HepG2 (cell line): Measurements from ENCODE around the gene LBX2. TPM values are rescaled to one million over a fixed set of nuclear protein-coding genes. Genes with fewer than 3 reads are reported as not detected.

Experiments
- ATF7-NPFF ChIP-seq: sonication (generic); formaldehyde crosslinking; IDR thresholded peaks from 2 replicates; pipeline ENCODE4 v1.8.1; 2023; ENCODE audit warnings: mild to moderate bottlenecking, low read depth, missing genetic modification reagents, moderate library complexity
- DMAP1 ChIP-seq: IDR thresholded peaks from 2 replicates; pipeline ENCODE4 v1.6.1; 2016
- DZIP1 ChIP-seq: sonication (generic); formaldehyde crosslinking; IDR thresholded peaks from 2 replicates; pipeline ENCODE4 v1.5.0; 2020; ENCODE audit warnings: mild to moderate bottlenecking, missing genetic modification reagents
- ESRRA ChIP-seq: sonication (generic); formaldehyde crosslinking; IDR thresholded peaks from 2 replicates; pipeline ENCODE4 v1.5.1; 2020; ENCODE audit warnings: mild to moderate bottlenecking, low read depth, missing genetic modification reagents
- NAIF1 ChIP-seq: sonication (generic); formaldehyde crosslinking; IDR thresholded peaks from 2 replicates; pipeline ENCODE4 v1.5.0; 2020; ENCODE audit warnings: mild to moderate bottlenecking, missing genetic modification reagents, borderline replicate concordance
- NCOA5 ChIP-seq: sonication (generic); formaldehyde crosslinking; IDR thresholded peaks from 2 replicates; pipeline ENCODE4 v1.4.0; 2020; ENCODE audit warnings: missing genetic modification reagents
- PHF8 ChIP-seq: sonication (generic); formaldehyde crosslinking; IDR thresholded peaks from 2 replicates; pipeline ENCODE4 v1.5.0; 2020; ENCODE audit warnings: missing genetic modification reagents
- RBM39 ChIP-seq: fragments of 200-400 bp; formaldehyde crosslinking; IDR thresholded peaks from one replicate; pipeline ENCODE4 v1.6.1; 2018; ENCODE audit warnings: antibody characterized with exemption, mild to moderate bottlenecking, low read depth, low read length; ENCODE audit not compliant: poor library complexity, severe bottlenecking
- THAP7 ChIP-seq: sonication (generic); formaldehyde crosslinking; IDR thresholded peaks from 2 replicates; pipeline ENCODE4 v1.8.1; 2023; ENCODE audit warnings: mild to moderate bottlenecking, missing genetic modification reagents
- TIGD3 ChIP-seq: sonication (generic); formaldehyde crosslinking; IDR thresholded peaks from 2 replicates; pipeline ENCODE4 v1.5.1; 2020; ENCODE audit warnings: mild to moderate bottlenecking, missing genetic modification reagents, borderline replicate concordance
- ZNF263 ChIP-seq: sonication (generic); formaldehyde crosslinking; IDR thresholded peaks from 2 replicates; pipeline ENCODE4 v1.4.0; 2020; ENCODE audit warnings: missing genetic modification reagents
- ZNF337 ChIP-seq: sonication (generic); formaldehyde crosslinking; IDR thresholded peaks from 2 replicates; pipeline ENCODE4 v1.5.1; 2020; ENCODE audit warnings: missing genetic modification reagents, low read depth, mild to moderate bottlenecking, borderline replicate concordance
- polyA plus RNA-seq, 8 experiments: library from polyadenylated mRNA; depleted of rRNA in 3 of 8; stranded (reverse) in 7 of 8; unstranded in 1 of 8; fragments of >200 nt; fragmentation: Illumina TruSeq in 4 of 8; extraction: Trizol in 4 of 8; gene quantifications; 2 replicates each; pipeline versions ENCODE4 v1.2.1 to v1.2.3, GENCODE V29; 2011 to 2016; ENCODE audit warnings: low read depth in 4 of 8, missing spikeins in 1 of 8, mixed read lengths in 1 of 8; ENCODE audit not compliant: insufficient read depth in 1 of 8
- total RNA-seq, 5 experiments: library from RNA; depleted of rRNA; stranded (reverse); fragments of >200 nt; fragmentation: Illumina TruSeq; extraction: Trizol; gene quantifications; 2 replicates each; pipeline ENCODE4 v1.2.3, GENCODE V29; 2016; ENCODE audit warnings: low read depth in 1 of 5
- TF ChIP-seq, protein P1 (sequence below): sonication (generic); formaldehyde crosslinking; IDR thresholded peaks from 2 replicates; pipeline ENCODE4 v1.8.1; 2023; ENCODE audit warnings: mild to moderate bottlenecking, inconsistent platforms, moderate library complexity, missing genetic modification reagents, borderline replicate concordance
- TF ChIP-seq, protein P2 (sequence below): sonication (generic); formaldehyde crosslinking; IDR thresholded peaks from 2 replicates; pipeline ENCODE4 v1.5.0; 2020; ENCODE audit warnings: mild to moderate bottlenecking, missing genetic modification reagents
- TF ChIP-seq, protein P3 (sequence below): sonication (generic); formaldehyde crosslinking; IDR thresholded peaks from 2 replicates; pipeline ENCODE4 v1.9.0; 2021; ENCODE audit warnings: missing genetic modification reagents, borderline replicate concordance

Gene LBX2
- total and polyA plus RNA-seq, 2 of the 13 experiments (the other 11 are each of a cell fraction or from before 2014, with no cell fraction given) = 6.4 to 8.1 TPM

- TF ChIP-seq ZNF263 (CRISPR knock-in tag) (peak; percentile 27; the same call in 1 of the 2 replicates), ATF7-NPFF (peak; percentile 62; the same call in 1 of the 2 replicates), ZNF337 (CRISPR knock-in tag) (no peak), DZIP1 (CRISPR knock-in tag) (peak; percentile 0; the same call in 1 of the 2 replicates), PHF8 (CRISPR knock-in tag) (peak; percentile 21; the same call in 1 of the 2 replicates), NAIF1 (CRISPR knock-in tag) (no peak), NCOA5 (no peak), DMAP1 (peak; percentile 82), THAP7 (peak; percentile 49; the same call in 1 of the 2 replicates), TIGD3 (CRISPR knock-in tag) (0 out of 2 replicates have a peak, but pooled peaks have one; percentile 42), RBM39 (no peak), ESRRA (CRISPR knock-in tag) (peak; percentile 53; the same call in 1 of the 2 replicates)
- TF ChIP-seq, protein P1, sequence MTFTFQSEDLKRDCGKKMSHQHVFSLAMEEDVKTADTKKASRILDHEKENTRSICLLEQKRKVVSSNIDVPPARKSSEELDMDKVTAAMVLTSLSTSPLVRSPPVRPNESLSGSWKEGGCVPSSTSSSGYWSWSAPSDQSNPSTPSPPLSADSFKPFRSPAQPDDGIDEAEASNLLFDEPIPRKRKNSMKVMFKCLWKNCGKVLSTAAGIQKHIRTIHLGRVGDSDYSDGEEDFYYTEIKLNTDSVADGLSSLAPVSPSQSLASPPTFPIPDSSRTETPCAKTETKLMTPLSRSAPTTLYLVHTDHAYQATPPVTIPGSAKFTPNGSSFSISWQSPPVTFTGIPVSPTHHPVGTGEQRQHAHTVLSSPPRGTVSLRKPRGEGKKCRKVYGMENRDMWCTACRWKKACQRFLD (CRISPR knock-in tag) = no peak
- TF ChIP-seq, protein P2, sequence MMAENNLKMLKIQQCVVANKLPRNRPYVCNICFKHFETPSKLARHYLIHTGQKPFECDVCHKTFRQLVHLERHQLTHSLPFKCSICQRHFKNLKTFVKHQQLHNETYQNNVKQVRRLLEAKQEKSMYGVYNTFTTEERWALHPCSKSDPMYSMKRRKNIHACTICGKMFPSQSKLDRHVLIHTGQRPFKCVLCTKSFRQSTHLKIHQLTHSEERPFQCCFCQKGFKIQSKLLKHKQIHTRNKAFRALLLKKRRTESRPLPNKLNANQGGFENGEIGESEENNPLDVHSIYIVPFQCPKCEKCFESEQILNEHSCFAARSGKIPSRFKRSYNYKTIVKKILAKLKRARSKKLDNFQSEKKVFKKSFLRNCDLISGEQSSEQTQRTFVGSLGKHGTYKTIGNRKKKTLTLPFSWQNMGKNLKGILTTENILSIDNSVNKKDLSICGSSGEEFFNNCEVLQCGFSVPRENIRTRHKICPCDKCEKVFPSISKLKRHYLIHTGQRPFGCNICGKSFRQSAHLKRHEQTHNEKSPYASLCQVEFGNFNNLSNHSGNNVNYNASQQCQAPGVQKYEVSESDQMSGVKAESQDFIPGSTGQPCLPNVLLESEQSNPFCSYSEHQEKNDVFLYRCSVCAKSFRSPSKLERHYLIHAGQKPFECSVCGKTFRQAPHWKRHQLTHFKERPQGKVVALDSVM (CRISPR knock-in tag) = no peak
- TF ChIP-seq, protein P3, sequence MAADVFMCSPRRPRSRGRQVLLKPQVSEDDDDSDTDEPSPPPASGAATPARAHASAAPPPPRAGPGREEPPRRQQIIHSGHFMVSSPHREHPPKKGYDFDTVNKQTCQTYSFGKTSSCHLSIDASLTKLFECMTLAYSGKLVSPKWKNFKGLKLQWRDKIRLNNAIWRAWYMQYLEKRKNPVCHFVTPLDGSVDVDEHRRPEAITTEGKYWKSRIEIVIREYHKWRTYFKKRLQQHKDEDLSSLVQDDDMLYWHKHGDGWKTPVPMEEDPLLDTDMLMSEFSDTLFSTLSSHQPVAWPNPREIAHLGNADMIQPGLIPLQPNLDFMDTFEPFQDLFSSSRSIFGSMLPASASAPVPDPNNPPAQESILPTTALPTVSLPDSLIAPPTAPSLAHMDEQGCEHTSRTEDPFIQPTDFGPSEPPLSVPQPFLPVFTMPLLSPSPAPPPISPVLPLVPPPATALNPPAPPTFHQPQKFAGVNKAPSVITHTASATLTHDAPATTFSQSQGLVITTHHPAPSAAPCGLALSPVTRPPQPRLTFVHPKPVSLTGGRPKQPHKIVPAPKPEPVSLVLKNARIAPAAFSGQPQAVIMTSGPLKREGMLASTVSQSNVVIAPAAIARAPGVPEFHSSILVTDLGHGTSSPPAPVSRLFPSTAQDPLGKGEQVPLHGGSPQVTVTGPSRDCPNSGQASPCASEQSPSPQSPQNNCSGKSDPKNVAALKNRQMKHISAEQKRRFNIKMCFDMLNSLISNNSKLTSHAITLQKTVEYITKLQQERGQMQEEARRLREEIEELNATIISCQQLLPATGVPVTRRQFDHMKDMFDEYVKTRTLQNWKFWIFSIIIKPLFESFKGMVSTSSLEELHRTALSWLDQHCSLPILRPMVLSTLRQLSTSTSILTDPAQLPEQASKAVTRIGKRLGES (CRISPR knock-in tag) = no peak
These were observed 26.6 kb upstream of the LBX2 start, which contains the start of gene DQX1 (continued) for GRCh38 chr2:74525717-74526648.
